ENCODE measurements around the gene SAMMSON.

The SAMMSON gene

DNA sequence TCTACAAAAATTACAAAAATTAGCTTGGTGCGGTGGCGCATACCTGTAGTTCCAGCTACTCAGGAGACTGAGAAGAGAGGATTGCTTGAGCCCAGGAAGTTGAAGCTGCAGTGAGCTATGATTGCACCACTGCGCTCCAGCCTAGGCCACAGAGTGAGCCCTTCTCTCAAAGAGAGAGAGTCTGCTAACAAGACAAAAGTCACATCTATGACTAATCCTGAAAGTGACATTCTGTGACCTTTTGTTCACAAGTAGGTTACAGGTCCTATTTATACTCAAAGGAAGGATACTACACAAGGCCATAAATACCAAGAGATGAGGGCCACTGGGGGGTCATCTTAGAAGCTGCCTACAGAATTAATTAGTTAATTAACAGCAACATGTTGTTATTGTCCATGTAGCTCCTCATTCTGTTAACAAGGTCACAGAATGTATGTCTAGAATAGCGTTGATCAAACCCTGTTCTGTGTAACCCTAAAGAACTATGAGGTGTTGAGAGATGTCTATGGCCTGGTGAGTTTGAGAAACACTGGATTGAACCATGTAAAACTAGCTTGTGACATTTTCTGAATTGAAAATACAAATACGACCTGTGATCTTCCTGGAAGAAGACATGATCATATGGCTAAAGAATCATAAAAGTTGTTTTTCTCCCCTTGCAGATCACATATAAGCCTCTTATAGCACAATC, 97.0 kb downstream of the SAMMSON start:
- Histone ChIP-seq H3K4me3 (ENCODE audit: low read length) (no peak overlapping the region), H3K4me1 (ENCODE audit: control insufficient read depth, insufficient read depth, low read length) (no peaks in the 10 kb centered on the region), H3K36me3 (ENCODE audit: control insufficient read depth, insufficient read depth, low read length) (no peaks in the 10 kb centered on the region), H3K27me3 (ENCODE audit: control insufficient read depth, insufficient read depth, low read length) (no peaks in the 10 kb centered on the region), H3K9ac (ENCODE audit: low read length) (no peak overlapping the region), H3K9me3 (ENCODE audit: control insufficient read depth, low read length) (no peaks in the 10 kb centered on the region)

DNA sequence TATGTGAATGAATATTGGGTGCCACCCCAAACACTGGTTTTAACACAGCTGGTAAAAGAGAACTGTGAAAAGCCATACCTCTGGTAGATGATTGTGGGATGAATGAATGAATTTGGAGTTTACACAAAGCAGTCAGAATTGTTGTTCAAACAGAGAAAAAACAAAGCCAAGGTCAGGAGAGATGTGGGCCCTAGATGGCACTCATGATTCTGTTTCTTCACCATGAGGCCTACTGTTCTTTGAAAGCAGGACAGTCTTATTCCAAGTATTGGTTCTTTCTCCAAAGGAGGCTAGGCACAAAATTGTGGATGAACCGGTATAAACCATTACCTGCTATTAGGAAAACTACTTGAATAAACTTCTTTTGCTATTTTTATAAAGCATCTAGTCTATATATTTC, 97.6 kb downstream of the SAMMSON start:
- Histone ChIP-seq H3K27me3 (ENCODE audit: control insufficient read depth, insufficient read depth, low read length) (no peaks in the 10 kb centered on the region), H3K36me3 (ENCODE audit: control insufficient read depth, insufficient read depth, low read length) (no peaks in the 10 kb centered on the region), H3K4me3 (ENCODE audit: low read length) (no peak overlapping the region), H3K4me1 (ENCODE audit: control insufficient read depth, insufficient read depth, low read length) (no peaks in the 10 kb centered on the region), H3K9ac (ENCODE audit: low read length) (no peak overlapping the region), H3K9me3 (ENCODE audit: control insufficient read depth, low read length) (no peaks in the 10 kb centered on the region)

- Histone ChIP-seq H3K4me3 (ENCODE audit: low read length) (no peak overlapping the region), H3K9me3 (ENCODE audit: control insufficient read depth, low read length) (no peaks in the 10 kb centered on the region), H3K27me3 (ENCODE audit: control insufficient read depth, insufficient read depth, low read length) (no peaks in the 10 kb centered on the region), H3K4me1 (ENCODE audit: control insufficient read depth, insufficient read depth, low read length) (no peaks in the 10 kb centered on the region), H3K36me3 (ENCODE audit: control insufficient read depth, insufficient read depth, low read length) (no peaks in the 10 kb centered on the region), H3K9ac (ENCODE audit: low read length) (no peak overlapping the region)
These were observed 108.5 kb downstream of the SAMMSON start for GRCh38 chr3:70108072-70108471.

DNA sequence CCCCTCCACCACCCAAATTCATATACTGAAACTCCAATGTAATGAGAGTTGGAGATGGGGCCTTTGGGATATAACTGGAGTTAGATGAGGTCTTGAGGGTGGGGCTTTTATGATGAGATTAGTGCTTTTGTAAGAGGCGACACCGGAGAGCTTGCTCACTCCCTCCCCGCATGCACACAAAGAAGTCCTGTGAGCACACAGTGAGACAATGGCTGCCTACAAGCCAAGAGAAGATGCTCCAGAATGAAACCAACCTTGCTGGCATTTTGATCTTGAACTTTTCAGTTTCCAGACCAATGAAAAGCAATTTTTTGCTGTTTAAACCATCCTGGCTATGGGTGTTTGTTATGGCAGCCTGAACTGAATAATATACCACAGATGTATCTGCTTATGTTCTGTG, 109.0 kb downstream of the SAMMSON start:
- H3K9ac ChIP-seq (ENCODE audit: low read length) = no peak overlapping the region
- no peaks in the 10 kb centered on the region for H3K9me3 ChIP-seq (ENCODE audit: control insufficient read depth, low read length)
- no peak overlapping the region for H3K4me3 ChIP-seq (ENCODE audit: low read length)
- no peaks in the 10 kb centered on the region for H3K27me3 ChIP-seq (ENCODE audit: control insufficient read depth, insufficient read depth, low read length)
- H3K36me3 ChIP-seq (ENCODE audit: control insufficient read depth, insufficient read depth, low read length) = no peaks in the 10 kb centered on the region
- no peaks in the 10 kb centered on the region for H3K4me1 ChIP-seq (ENCODE audit: control insufficient read depth, insufficient read depth, low read length)

GRCh38 chr3:70110066-70110465, 110.5 kb downstream of the SAMMSON start:
- no peaks in the 10 kb centered on the region for H3K36me3 ChIP-seq (ENCODE audit: control insufficient read depth, insufficient read depth, low read length)
- H3K9ac ChIP-seq (ENCODE audit: low read length) = no peak overlapping the region
- no peaks in the 10 kb centered on the region for H3K9me3 ChIP-seq (ENCODE audit: control insufficient read depth, low read length)
- H3K27me3 ChIP-seq (ENCODE audit: control insufficient read depth, insufficient read depth, low read length) = no peaks in the 10 kb centered on the region
- no peak overlapping the region for H3K4me3 ChIP-seq (ENCODE audit: low read length)
- no peaks in the 10 kb centered on the region for H3K4me1 ChIP-seq (ENCODE audit: control insufficient read depth, insufficient read depth, low read length)

DNA sequence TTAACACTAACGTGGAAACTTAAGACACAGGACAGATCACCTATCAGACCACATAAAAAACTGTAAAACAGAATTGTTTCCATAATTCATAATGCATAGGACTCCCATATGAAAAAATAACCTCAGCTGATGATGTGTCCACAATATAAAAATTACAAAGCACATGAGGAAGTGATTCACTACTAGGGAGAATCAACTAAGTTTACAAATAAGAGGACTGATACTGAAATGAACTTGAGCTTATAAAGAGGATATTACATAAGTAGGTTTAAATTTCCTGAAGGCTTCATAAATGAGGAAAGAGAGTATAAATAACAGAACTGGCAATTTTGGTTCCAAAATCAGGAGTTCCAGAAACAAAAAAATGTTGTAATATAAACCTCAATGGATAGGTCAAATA, 111.9 kb downstream of the SAMMSON start:
- Histone ChIP-seq H3K27me3 (ENCODE audit: control insufficient read depth, insufficient read depth, low read length) (no peaks in the 10 kb centered on the region), H3K9ac (ENCODE audit: low read length) (no peak overlapping the region), H3K4me1 (ENCODE audit: control insufficient read depth, insufficient read depth, low read length) (no peaks in the 10 kb centered on the region), H3K9me3 (ENCODE audit: control insufficient read depth, low read length) (no peaks in the 10 kb centered on the region), H3K36me3 (ENCODE audit: control insufficient read depth, insufficient read depth, low read length) (no peaks in the 10 kb centered on the region), H3K4me3 (ENCODE audit: low read length) (no peak overlapping the region)

- Histone ChIP-seq H3K36me3 (ENCODE audit: control insufficient read depth, insufficient read depth, low read length) (no peaks in the 10 kb centered on the region), H3K9me3 (ENCODE audit: control insufficient read depth, low read length) (no peaks in the 10 kb centered on the region), H3K4me1 (ENCODE audit: control insufficient read depth, insufficient read depth, low read length) (no peaks in the 10 kb centered on the region), H3K9ac (ENCODE audit: low read length) (no peak overlapping the region), H3K4me3 (ENCODE audit: low read length) (no peak overlapping the region), H3K27me3 (ENCODE audit: control insufficient read depth, insufficient read depth, low read length) (no peaks in the 10 kb centered on the region)
These were observed 113.2 kb downstream of the SAMMSON start for GRCh38 chr3:70112751-70113150.

- Histone ChIP-seq H3K36me3 (ENCODE audit: control insufficient read depth, insufficient read depth, low read length) (no peaks in the 10 kb centered on the region), H3K27me3 (ENCODE audit: control insufficient read depth, insufficient read depth, low read length) (no peaks in the 10 kb centered on the region), H3K9me3 (ENCODE audit: control insufficient read depth, low read length) (no peaks in the 10 kb centered on the region), H3K9ac (ENCODE audit: low read length) (no peak overlapping the region), H3K4me1 (ENCODE audit: control insufficient read depth, insufficient read depth, low read length) (no peaks in the 10 kb centered on the region), H3K4me3 (ENCODE audit: low read length) (no peak overlapping the region)
These were observed 114.9 kb downstream of the SAMMSON start for GRCh38 chr3:70114431-70114830.

DNA sequence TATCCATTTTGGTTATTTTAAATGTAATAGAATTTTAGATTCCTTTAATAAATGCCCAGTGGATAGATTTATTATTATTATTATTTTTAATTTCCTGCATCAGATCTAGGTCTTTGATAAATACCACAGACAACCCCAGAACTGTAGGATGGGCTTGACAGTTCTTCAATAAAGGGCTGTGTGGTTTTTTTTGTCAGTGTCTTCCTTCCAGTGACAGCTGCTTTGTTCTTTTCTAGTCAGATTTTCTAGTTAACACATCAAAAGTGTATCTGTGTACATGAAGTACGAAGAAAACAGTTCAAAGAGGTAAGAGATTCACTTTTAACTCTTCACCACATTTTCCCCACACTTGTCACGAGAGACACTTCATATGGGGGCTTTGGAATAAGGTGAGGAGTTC, 120.3 kb downstream of the SAMMSON start:
- Histone ChIP-seq H3K27me3 (ENCODE audit: control insufficient read depth, insufficient read depth, low read length) (peaks cover 2% of the 10 kb centered on the region), H3K9ac (ENCODE audit: low read length) (no peak overlapping the region), H3K9me3 (ENCODE audit: control insufficient read depth, low read length) (no peaks in the 10 kb centered on the region), H3K4me1 (ENCODE audit: control insufficient read depth, insufficient read depth, low read length) (no peaks in the 10 kb centered on the region), H3K4me3 (ENCODE audit: low read length) (no peak overlapping the region), H3K36me3 (ENCODE audit: control insufficient read depth, insufficient read depth, low read length) (no peaks in the 10 kb centered on the region)

Measured in mucosa of stomach (tissue), 1 donor.